GM12864 (cell line): ENCODE results near the gene ONECUT1.

Experiments
- DNase-seq: peaks from one replicate; pipeline ENCODE4 v3.0.0-alpha.2; 2011; ENCODE audit warnings: low read depth
- H3K4me3 ChIP-seq: 2 replicates; pipeline ENCODE4 v1.5.1; 2011; ENCODE audit warnings: mild to moderate bottlenecking, low read depth, low read length, control low read depth
- TF ChIP-seq, protein P1 (sequence below): IDR thresholded peaks from 2 replicates; pipeline ENCODE4 v1.5.1; 2011; ENCODE audit warnings: low read depth, mild to moderate bottlenecking, moderate library complexity, low read length, control low read depth, inconsistent platforms; ENCODE audit errors: missing control alignments

The ONECUT1 gene

DNA sequence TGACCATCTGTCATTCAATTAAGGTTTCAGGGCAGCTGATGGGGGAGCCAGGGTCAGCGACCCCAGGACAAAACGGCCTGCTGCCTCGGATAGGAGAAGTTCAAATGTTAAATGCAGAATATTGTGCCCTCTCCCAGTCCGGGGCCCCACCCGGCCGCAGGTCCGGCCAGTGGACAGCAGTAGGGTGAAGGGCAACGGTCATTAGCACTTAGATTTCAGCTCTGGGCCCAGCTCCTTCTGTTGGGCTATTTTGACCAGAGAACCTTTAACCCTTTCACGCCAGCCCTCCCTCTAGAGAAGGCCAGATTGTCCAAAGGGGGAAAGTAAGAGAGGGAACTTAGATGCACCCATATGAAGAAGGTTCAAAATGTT is 16.1 kb upstream of the ONECUT1 start:
- TF ChIP-seq, protein P1, sequence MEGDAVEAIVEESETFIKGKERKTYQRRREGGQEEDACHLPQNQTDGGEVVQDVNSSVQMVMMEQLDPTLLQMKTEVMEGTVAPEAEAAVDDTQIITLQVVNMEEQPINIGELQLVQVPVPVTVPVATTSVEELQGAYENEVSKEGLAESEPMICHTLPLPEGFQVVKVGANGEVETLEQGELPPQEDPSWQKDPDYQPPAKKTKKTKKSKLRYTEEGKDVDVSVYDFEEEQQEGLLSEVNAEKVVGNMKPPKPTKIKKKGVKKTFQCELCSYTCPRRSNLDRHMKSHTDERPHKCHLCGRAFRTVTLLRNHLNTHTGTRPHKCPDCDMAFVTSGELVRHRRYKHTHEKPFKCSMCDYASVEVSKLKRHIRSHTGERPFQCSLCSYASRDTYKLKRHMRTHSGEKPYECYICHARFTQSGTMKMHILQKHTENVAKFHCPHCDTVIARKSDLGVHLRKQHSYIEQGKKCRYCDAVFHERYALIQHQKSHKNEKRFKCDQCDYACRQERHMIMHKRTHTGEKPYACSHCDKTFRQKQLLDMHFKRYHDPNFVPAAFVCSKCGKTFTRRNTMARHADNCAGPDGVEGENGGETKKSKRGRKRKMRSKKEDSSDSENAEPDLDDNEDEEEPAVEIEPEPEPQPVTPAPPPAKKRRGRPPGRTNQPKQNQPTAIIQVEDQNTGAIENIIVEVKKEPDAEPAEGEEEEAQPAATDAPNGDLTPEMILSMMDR, result no peak
- DNase-seq, result no peak
- no peak overlapping the region for H3K4me3 ChIP-seq

DNA sequence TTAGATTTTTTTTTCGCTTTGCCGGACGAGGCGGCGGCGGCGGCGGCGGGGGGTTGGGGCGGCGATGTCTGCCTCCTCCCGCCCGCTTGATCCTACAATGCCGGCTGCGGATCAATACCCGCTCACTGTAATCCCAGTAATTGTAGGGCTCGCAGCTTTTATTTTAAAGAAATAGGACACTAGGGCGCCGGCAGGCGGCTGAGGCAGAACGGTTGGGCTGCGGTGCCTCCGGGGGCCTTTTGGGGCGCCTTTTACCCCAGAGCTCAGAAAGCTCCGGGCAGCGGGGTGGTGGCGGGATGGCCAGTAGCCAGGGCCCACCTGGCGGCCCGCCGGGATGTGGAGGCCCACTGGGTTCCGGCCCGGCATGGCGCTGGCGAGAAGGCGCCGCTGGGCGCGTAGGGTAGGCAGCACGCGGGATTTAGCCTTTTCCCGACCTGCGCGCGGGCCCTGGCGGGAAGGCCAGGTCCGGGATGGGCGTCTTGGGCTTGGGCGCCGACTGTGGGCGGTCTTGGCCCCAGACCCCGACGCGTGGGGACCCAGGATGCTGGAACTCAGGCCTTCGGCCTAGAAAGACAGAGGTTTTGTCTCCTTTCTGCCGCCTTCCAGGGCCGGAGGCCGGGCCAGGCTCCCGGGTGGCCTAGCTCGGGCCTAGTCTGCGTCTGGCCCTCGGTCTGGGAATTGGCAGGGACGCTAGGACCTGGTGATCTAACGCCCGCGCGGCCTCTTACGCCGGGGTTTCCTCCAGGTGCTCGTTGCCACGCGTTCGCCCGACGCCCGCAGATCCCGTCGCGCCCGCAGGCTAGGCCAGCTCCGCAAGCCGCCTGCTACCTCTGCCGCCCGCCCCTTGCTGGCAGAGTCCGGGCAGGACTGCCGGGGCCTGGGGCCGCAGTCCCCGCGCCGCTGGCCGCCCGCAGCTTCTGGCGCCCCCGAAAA is 15.5 kb upstream of the ONECUT1 start:
- H3K4me3 ChIP-seq, result no peak overlapping the region
- DNase-seq, result no peak
- TF ChIP-seq, protein P1, result no peak

DNA sequence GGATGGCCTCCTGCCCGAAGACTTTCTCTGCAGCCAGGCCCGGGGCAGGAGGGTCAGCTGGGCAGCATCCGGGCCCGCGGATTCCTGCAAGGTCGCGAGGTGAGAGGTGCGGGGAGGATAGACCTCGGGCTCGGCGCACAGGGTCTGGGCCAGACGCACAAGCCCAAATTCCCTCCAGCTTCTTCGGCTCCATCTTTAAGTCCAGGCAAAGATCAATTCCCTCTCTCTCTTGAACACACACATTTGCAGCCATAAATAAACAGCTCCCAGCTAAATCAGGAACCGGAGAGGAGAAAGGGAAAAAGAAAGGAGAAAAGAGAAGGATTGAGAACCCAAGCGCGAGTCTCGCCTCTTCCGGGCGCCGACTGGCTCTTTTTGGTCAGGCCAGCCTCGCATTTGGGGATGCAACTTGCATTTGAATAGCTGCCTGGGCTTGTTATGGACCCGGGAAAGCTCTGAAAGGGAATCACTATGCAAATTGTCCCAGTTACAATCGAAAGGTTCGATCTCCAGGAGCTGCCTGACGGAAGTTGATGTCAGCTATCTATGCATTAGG is 14.5 kb upstream of the ONECUT1 start:
- DNase-seq, result no peak
- TF ChIP-seq, protein P1, result no peak
- no peak overlapping the region; the same call in 1 of the 2 replicates for H3K4me3 ChIP-seq

DNA sequence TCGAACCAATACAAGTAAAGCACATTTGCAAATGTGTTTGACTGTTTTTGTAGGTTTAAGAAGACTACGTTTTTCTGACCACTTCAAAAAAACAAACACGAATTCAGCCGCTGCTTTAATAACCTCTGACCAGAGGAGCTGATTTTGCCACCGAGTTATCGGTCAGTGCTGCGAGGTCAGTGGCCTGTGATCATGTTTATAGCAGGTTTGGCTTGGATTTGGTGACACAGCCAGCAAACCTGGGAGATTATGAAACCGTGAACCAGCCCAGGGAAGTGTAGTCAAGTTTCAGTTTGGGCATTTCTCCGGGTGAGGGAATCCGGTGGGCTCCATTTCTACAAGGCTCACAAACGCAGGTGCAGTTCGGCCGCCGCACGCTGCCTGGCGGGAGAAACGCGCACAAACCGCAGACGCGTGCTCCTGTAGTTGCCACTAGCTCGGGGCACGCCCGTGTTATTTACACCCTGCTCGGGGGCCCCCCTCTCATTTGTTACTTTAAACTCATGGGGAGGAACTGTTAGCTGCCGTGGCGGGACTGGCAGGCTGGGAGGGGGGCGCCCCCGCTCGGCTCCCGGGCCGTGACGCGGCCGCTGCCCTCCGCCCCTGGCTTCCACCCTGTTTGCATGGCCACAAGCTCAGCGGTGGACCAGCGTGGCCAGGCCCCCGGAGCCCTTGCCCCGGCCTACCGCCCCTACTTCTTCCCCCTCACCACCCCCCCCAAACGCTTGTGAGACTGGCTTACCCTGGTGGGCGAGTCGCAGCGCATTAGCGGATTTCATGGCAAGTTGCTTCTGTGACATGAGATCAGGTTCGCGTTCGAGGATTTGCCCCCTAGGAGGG is 13.6 kb upstream of the ONECUT1 start:
- TF ChIP-seq, protein P1, result no peak
- H3K4me3 ChIP-seq, result no peak overlapping the region
- DNase-seq, result no peak

DNA sequence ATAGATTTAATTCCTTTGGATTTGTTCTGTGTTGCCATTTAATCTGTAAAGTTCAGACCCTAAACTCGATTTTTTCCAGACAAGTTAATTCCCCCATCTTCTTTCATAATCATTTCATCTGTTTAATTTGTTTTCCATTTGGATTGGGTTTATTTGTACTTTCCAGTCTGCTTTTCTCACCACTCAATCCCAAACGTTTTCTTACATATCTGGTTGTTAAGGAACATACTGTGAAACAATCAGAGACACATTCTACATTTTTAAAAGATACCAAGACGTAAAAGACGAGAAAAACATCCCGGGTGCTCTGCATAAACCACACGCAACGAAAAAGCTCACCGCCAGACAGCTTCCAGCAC is 13.0 kb upstream of the ONECUT1 start:
- no peak overlapping the region for H3K4me3 ChIP-seq
- no peak for DNase-seq
- TF ChIP-seq, protein P1, result no peak

DNA sequence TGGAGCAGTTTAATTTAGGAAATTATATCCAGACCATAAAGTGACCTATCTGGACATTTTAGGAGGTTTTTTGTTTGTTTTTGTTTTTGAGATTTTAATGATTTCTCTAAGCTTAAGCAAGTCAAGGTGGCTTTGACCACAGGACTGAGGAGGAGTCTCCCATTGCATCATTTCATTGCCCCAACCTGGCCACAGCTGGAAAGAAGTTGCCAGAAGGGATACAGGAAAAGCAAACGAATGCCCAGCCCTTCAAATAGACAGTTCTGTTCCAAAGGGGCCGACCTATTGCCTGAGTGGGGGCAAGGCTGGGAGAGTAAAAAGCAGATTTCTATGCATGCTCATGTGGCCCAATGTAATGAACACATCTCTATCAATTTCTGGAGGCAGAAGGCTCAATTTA is 12.0 kb upstream of the ONECUT1 start:
- no peak overlapping the region for H3K4me3 ChIP-seq
- DNase-seq, result no peak
- TF ChIP-seq, protein P1, result no peak
